Spleen (tissue), 11 donors: ENCODE measurements around the gene SFMBT1. TPM values are rescaled to one million over a fixed set of nuclear protein-coding genes. Genes with fewer than 3 reads are reported as not detected.

ENCODE experiments used
- DNase-seq: peaks from one replicate; pipeline ENCODE4 v3.0.0-alpha.2; 2020
- H3K27ac ChIP-seq, 8 donors: fragments of 200-600 bp; sonication (generic) in 7 of 8; 1 replicate in 4 of 8; 2 replicates in 4 of 8; pipeline versions ENCODE4 v1.5.0 to v1.8.0; 2016 to 2021; ENCODE audit warnings: inconsistent platforms in 4 of 8, mild to moderate bottlenecking in 4 of 8, moderate library complexity in 1 of 8
- H3K27me3 ChIP-seq, 7 donors: fragments of 200-600 bp; sonication (generic) in 6 of 7; replicated peaks in 1 of 7; 1 replicate in 4 of 7; 2 replicates in 3 of 7; pipeline versions ENCODE4 v1.5.0 to v1.8.0; 2016 to 2021; ENCODE audit warnings: inconsistent platforms in 3 of 7, mild to moderate bottlenecking in 1 of 7
- H3K36me3 ChIP-seq, 6 donors: fragments of 200-600 bp; sonication (generic) in 5 of 6; 1 replicate in 4 of 6; 2 replicates in 2 of 6; pipeline versions ENCODE4 v1.5.0 to v1.8.0; 2016 to 2021; ENCODE audit warnings: inconsistent platforms in 2 of 6
- H3K4me1 ChIP-seq, 6 donors: fragments of 200-600 bp; sonication (generic) in 5 of 6; 1 replicate in 3 of 6; 2 replicates in 3 of 6; pipeline versions ENCODE4 v1.5.0 to v1.8.0; 2016 to 2021; ENCODE audit warnings: inconsistent platforms in 3 of 6
- H3K4me3 ChIP-seq, 8 donors: fragments of 200-600 bp; sonication (generic) in 7 of 8; 1 replicate in 4 of 8; 2 replicates in 4 of 8; pipeline versions ENCODE4 v1.5.0 to v1.8.0; 2016 to 2021; ENCODE audit warnings: inconsistent platforms in 4 of 8, mild to moderate bottlenecking in 4 of 8, moderate library complexity in 2 of 8
- H3K9me3 ChIP-seq, 8 donors: fragments of 200-600 bp; sonication (generic) in 7 of 8; 1 replicate in 4 of 8; 2 replicates in 4 of 8; pipeline versions ENCODE4 v1.5.0 to v1.8.0; 2016 to 2021; ENCODE audit warnings: inconsistent platforms in 4 of 8
- CTCF ChIP-seq, 11 experiments: fragments of 200-600 bp in 7 of 11; fragments of 450-650 bp in 4 of 11; sonication (generic) in 4 of 11; IDR thresholded peaks in 8 of 11; conservative IDR thresholded peaks in 3 of 11; 1 replicate in 7 of 11; 2 replicates in 4 of 11; pipeline versions ENCODE4 v1.4.0 to v1.8.0; 2016 to 2021; ENCODE audit warnings: antibody characterized with exemption in 11 of 11, inconsistent platforms in 4 of 11, mild to moderate bottlenecking in 1 of 11
- POLR2A ChIP-seq, 3 donors: fragments of 450-650 bp; IDR thresholded peaks; one replicate each; pipeline ENCODE4 v1.5.1; 2017; ENCODE audit warnings: antibody characterized with exemption in 3 of 3, mild to moderate bottlenecking in 1 of 3
- POLR2AphosphoS5 ChIP-seq, 3 donors: sonication (generic); formaldehyde crosslinking; IDR thresholded peaks; one replicate each; pipeline ENCODE4 v1.5.1; 2017; ENCODE audit warnings: antibody characterized with exemption in 3 of 3
- WGBS, 5 donors: extraction: QIAGEN DNeasy Blood & Tissue Kit in 3 of 5; methylation state at CpG; one replicate each; pipeline versions ENCODE4 v1.1.5 to v1.1.7; 2013 to 2018; 5-methylcytosine and 5-hydroxymethylcytosine counted together
- intact Hi-C: fragments of 100-400 bp; cut with DNase I; formaldehyde crosslinking; loops from one replicate; pipeline ENCODE4 v1.15.0; 2023; ENCODE audit warnings: low total_unique reads
- polyA plus RNA-seq, 3 donors: library from polyadenylated mRNA; stranded (reverse); fragments of 200-250 nt; gene quantifications; one replicate each; pipeline ENCODE4 v1.2.1, GENCODE V29; 2013
- total RNA-seq, 7 donors: library from RNA; depleted of rRNA in 3 of 7; stranded (reverse); fragments of >200 nt in 3 of 7; fragmentation: NEBNext Ultra II Directional in 4 of 7; extraction: Animal tissue kit (Norgen Biotek cat#: 25700) in 4 of 7; gene quantifications; one replicate each; pipeline versions ENCODE4 v1.1.0 to v1.2.1, GENCODE V29; 2016 to 2021
- donor health status: healthy with polysubstance abuse.
- donor health status: DM: no; HTN: no; CAD: no; lungs with moderate emphysema.
- donor health status: DM: no; HTN: no; CAD: no.
- donor health status: Bipolar disorder and iron deficiency.
- donor health status: healthy.
- donor health status: DM: no; HTN: no; CAD: no.
- donor health status: DM: yes; HTN: yes; CAD: no.

SFMBT1 gene
- total and polyA plus RNA-seq, 10 donors = 3.0 to 24.9 (median 12.3) TPM

- Histone ChIP-seq H3K27me3 (peaks cover 0 to 40% (median 0%) of the 10 kb centered on the region in 7 donors), H3K9me3 (no peaks in the 10 kb centered on the region), H3K4me1 (peaks cover 0 to 49% (median 20%) of the 10 kb centered on the region in 6 donors), H3K36me3 (no peaks in the 10 kb centered on the region), H3K27ac (no peak overlapping the region), H3K4me3 (no peak overlapping the region)
- intact Hi-C loops = no loop called here
- DNase-seq = no peak
- no peak for TF ChIP-seq CTCF (IDR thresholded peaks at IDR 0.05 in 8 of 11, conservative IDR thresholded peaks at IDR 0.05 in 3 of 11)
- TF ChIP-seq POLR2AphosphoS5 (IDR thresholded peaks at IDR 0.05) = no peak
- no peak for TF ChIP-seq POLR2A (IDR thresholded peaks at IDR 0.05)
- 77 to 83% (median 81%) methylated on average over 10 of the region's 10 CpGs for WGBS, 5 donors
Observed at GRCh38 chr3:53026382-53027162, 19.3 kb downstream of the SFMBT1 start.

GRCh38 chr3:53024315-53024714, 21.6 kb downstream of the SFMBT1 start:
- 87 to 93% (median 92%) methylated on average over 6 of the region's 6 CpGs for WGBS, 5 donors
- no peak for TF ChIP-seq POLR2AphosphoS5 (IDR thresholded peaks at IDR 0.05)

GRCh38 chr3:53023072-53023823, 22.6 kb downstream of the SFMBT1 start:
- 63 to 71% (median 67%) methylated on average over 4 of the region's 4 CpGs for WGBS, 5 donors
- no peaks in the 10 kb centered on the region for H3K9me3 ChIP-seq
- peaks cover 0 to 58% (median 16%) of the 10 kb centered on the region in 6 donors for H3K4me1 ChIP-seq
- TF ChIP-seq POLR2A (IDR thresholded peaks at IDR 0.05) = no peak
- TF ChIP-seq CTCF (IDR thresholded peaks at IDR 0.05 in 8 of 11, conservative IDR thresholded peaks at IDR 0.05 in 3 of 11) = no peak
- TF ChIP-seq POLR2AphosphoS5 (IDR thresholded peaks at IDR 0.05) = no peak
- intact Hi-C loops = no loop called here
- no peak for DNase-seq
- no peak overlapping the region for H3K4me3 ChIP-seq
- H3K27ac ChIP-seq = peak overlapping the region in 2 of 8 donors; percentile 4 to 20
- no peaks in the 10 kb centered on the region for H3K36me3 ChIP-seq
- peaks cover 0 to 53% (median 0%) of the 10 kb centered on the region in 7 donors for H3K27me3 ChIP-seq

More at GRCh38 chr3:53024315-53024714, 21.6 kb downstream of the SFMBT1 start:
- Histone ChIP-seq H3K36me3 (no peaks in the 10 kb centered on the region), H3K4me3 (no peak overlapping the region), H3K27me3 (peaks cover 0 to 51% (median 0%) of the 10 kb centered on the region in 7 donors), H3K27ac (no peak overlapping the region), H3K9me3 (no peaks in the 10 kb centered on the region), H3K4me1 (peaks cover 0 to 48% (median 12%) of the 10 kb centered on the region in 6 donors)
- no peak for DNase-seq
- intact Hi-C loops = no loop called here

- intact Hi-C loops = no loop called here
- H3K27me3 ChIP-seq = peaks cover 0 to 54% (median 0%) of the 10 kb centered on the region in 7 donors
- 74 to 90% (median 83%) methylated on average over 3 of the region's 3 CpGs for WGBS, 5 donors
- no peak overlapping the region for H3K4me3 ChIP-seq
- H3K27ac ChIP-seq = no peak overlapping the region
- no peaks in the 10 kb centered on the region for H3K9me3 ChIP-seq
- no peak for DNase-seq
- no peak for TF ChIP-seq POLR2A (IDR thresholded peaks at IDR 0.05)
- TF ChIP-seq CTCF (IDR thresholded peaks at IDR 0.05 in 8 of 11, conservative IDR thresholded peaks at IDR 0.05 in 3 of 11) = no peak
- TF ChIP-seq POLR2AphosphoS5 (IDR thresholded peaks at IDR 0.05) = no peak
- no peaks in the 10 kb centered on the region for H3K36me3 ChIP-seq
- H3K4me1 ChIP-seq = peaks cover 0 to 60% (median 23%) of the 10 kb centered on the region in 6 donors
Observed at GRCh38 chr3:53022647-53023046, 23.2 kb downstream of the SFMBT1 start.
